Stimulated activated naive B cell treated with anti-CD40 and anti-IgM and Interleukin-4, amounts not matched to agents 10 μg/mL and 1 μg/mL and 100 μg/mL, for 72 hours (primary cell): ENCODE data around the gene ARHGAP9.

Experiments used
- ATAC-seq, 2 donors: fragments of 150-1000 bp; cut with Tn5 transposase; replicated peaks; 2 replicates each; pipeline ENCODE4 v1.10.0; 2021; ENCODE audit warnings: moderate library complexity in 1 of 2
- DNase-seq: peaks from one replicate; pipeline ENCODE4 v3.0.0; 2021
- H3K27ac Mint-ChIP-seq: one replicate; pipeline ENCODE4 v1.8.0; 2022; ENCODE audit warnings: mild to moderate bottlenecking, mixed read lengths
- H3K27me3 Mint-ChIP-seq, 2 donors: one replicate each; pipeline ENCODE4 v1.8.0; 2022; ENCODE audit warnings: mixed read lengths in 2 of 2
- H3K36me3 Mint-ChIP-seq, 2 donors: one replicate each; pipeline ENCODE4 v1.8.0; 2022; ENCODE audit warnings: mixed read lengths in 2 of 2, mild to moderate bottlenecking in 1 of 2
- H3K4me1 Mint-ChIP-seq, 2 donors: one replicate each; pipeline ENCODE4 v1.8.0; 2022; ENCODE audit warnings: mixed read lengths in 2 of 2, mild to moderate bottlenecking in 1 of 2
- H3K4me3 Mint-ChIP-seq, 2 donors: one replicate each; pipeline ENCODE4 v1.8.0; 2022; ENCODE audit warnings: mild to moderate bottlenecking in 2 of 2, mixed read lengths in 2 of 2, moderate library complexity in 1 of 2
- H3K9me3 Mint-ChIP-seq, 2 donors: one replicate each; pipeline ENCODE4 v1.8.0; 2022; ENCODE audit warnings: mixed read lengths in 2 of 2, mild to moderate bottlenecking in 1 of 2

The ARHGAP9 gene

DNA sequence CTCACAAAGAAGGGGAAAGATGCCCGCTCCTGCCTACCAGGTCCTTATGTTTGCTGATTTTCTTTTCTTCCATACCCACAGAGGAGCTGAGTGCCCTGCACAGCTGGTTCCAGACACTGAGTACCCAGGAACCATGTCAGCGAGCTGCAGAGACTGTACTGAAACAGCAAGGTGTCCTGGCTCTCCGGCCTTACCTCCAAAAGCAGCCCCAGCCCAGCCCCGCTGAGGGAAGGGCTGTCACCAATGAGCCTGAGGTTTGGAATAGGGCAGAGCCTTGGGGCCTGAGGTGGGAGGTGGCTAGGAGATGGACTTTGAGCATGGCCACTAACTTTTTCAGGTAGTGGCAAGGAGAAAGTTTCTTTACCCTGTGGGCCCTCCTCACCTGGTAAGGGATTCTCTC, 10.5 kb upstream of the ARHGAP9 start:
- DNase-seq: no peak
- peaks cover 37 to 46% of the 10 kb centered on the region in 2 donors for H3K36me3 Mint-ChIP-seq
- no peak overlapping the region for H3K4me3 Mint-ChIP-seq
- no peak overlapping the region for H3K27ac Mint-ChIP-seq
- H3K4me1 Mint-ChIP-seq: peaks cover 15 to 25% of the 10 kb centered on the region in 2 donors
- H3K27me3 Mint-ChIP-seq: no peaks in the 10 kb centered on the region
- no peak for ATAC-seq
- H3K9me3 Mint-ChIP-seq: no peaks in the 10 kb centered on the region

DNA sequence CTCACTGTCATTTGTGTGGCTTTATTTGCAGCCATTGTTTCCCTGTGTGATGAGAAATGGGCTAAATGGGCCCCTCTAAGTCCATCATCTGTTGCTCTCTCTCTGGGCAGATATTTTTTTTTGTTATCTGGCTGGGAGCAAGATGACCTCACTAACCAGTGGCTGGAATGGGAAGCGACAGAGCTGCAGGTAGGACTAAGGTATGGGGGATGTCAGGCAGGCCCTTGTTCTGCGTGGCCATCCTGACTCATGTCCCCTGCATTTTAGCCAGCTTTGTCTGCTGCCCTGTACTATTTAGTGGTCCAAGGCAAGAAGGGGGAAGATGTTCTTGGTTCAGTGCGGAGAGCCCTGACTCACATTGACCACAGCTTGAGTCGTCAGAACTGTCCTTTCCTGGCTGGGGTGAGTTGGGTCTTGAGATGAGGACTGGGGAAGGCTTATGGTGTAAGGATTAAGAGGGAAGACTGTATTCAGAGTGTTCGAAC, 9.5 kb upstream of the ARHGAP9 start:
- no peaks in the 10 kb centered on the region for H3K27me3 Mint-ChIP-seq
- H3K27ac Mint-ChIP-seq: peak overlapping the region; percentile 95
- H3K36me3 Mint-ChIP-seq: peaks cover 35 to 46% of the 10 kb centered on the region in 2 donors
- H3K4me1 Mint-ChIP-seq: peaks cover 15 to 25% of the 10 kb centered on the region in 2 donors
- peak overlapping the region; percentile 96 to 98 for H3K4me3 Mint-ChIP-seq
- DNase-seq (no peak), ATAC-seq (no peak)
- no peaks in the 10 kb centered on the region for H3K9me3 Mint-ChIP-seq

DNA sequence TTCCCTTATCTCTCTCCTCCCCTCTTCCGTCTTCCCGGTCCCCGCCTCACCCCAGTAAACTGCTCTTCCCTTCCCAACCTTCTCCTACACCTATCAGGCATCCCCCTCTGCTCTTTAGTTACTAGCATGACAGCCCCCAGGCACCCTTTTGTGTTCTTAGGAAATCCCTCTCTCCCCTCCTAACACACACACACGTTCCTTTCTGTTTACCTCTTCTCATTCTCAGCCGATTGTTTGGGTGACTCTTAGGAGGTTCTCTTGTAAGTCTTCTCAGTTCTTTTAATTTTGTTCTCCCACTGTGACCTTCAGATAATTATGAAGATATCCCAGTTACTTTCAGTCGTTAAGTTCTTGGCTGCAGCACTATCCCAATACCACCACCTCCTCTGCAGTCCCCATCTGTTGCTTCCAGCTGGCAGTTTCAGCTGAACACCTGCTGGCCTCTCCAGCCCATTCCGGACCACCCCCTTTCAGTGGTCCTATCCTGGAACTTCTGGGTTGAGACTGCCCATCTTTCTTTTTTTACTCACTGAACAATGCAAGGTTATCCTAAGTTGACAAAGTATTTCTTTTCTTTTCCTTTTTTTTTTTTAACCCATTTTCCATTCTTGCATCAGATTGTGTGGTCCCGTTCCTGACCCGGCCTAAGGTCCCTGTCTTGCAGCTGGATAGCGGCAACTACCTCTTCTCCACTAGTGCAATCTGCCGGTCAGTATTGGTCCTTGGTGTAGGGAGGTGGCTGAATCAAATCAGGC, 8.9 kb upstream of the ARHGAP9 start:
- Mint-ChIP-seq H3K36me3 (peaks cover 32 to 46% of the 10 kb centered on the region in 2 donors), H3K27me3 (no peaks in the 10 kb centered on the region)

DNA sequence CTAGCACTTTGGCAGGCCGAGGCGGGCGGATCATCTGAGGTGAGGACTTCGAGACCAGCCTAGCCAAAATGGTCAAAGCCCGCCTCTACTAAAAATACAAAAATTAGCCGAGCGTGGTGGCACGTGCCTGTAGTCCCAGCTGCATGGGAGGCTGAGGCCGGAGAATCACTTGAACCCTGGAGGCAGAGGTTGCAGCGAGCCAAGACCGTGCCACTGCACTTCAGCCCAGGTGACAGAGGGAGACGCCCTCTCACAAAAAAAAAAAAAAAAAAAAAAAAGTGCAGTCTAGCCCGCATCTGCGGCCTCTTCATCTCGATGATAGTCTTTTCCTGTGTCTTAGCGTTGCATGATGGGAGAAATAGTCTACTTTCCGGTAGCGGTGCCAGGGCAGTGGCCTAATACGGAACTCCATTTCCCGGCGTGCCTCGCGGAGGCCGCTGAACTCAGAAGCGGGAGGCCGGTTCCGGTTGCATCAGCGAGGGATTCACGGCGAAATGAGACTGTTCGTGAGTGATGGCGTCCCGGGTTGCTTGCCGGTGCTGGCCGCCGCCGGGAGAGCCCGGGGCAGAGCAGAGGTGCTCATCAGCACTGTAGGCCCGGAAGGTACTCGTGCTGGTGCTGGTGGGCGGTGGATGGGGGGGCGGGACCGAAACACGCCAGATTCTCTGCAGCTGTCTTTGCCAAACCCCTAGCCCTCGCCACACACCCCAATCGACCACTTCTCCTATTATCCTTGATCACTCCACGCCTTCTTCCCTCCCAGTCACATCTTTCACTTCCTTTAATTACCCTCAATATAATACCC, 8.1 kb upstream of the ARHGAP9 start, which contains the start of gene MARS1:
MARS1 (plus strand) TSS at position 472 of the 805 bp plus-strand sequence; CDS start at position 495, 23 bp downstream.
- H3K27ac Mint-ChIP-seq: peak within 1 kb of the TSS; percentile 95
- DNase-seq (peak; percentile 91), ATAC-seq (peak; percentile 99)
- H3K4me3 Mint-ChIP-seq: peak within 1 kb of the TSS; percentile 96 to 98
- peaks cover 18 to 33% of the 10 kb centered on the region in 2 donors for H3K4me1 Mint-ChIP-seq
- H3K36me3 Mint-ChIP-seq: peaks cover 30 to 43% of the 10 kb centered on the region in 2 donors
- no peaks in the 10 kb centered on the region for H3K27me3 Mint-ChIP-seq
- no peaks in the 10 kb centered on the region for H3K9me3 Mint-ChIP-seq

More for the DNA sequence above, 8.9 kb upstream of the ARHGAP9 start:
- no peaks in the 10 kb centered on the region for H3K9me3 Mint-ChIP-seq
- ATAC-seq (no peak), DNase-seq (no peak)
- H3K4me1 Mint-ChIP-seq: peaks cover 16 to 26% of the 10 kb centered on the region in 2 donors
- H3K27ac Mint-ChIP-seq: peak overlapping the region; percentile 95
- H3K4me3 Mint-ChIP-seq: peak overlapping the region; percentile 96 to 98

DNA sequence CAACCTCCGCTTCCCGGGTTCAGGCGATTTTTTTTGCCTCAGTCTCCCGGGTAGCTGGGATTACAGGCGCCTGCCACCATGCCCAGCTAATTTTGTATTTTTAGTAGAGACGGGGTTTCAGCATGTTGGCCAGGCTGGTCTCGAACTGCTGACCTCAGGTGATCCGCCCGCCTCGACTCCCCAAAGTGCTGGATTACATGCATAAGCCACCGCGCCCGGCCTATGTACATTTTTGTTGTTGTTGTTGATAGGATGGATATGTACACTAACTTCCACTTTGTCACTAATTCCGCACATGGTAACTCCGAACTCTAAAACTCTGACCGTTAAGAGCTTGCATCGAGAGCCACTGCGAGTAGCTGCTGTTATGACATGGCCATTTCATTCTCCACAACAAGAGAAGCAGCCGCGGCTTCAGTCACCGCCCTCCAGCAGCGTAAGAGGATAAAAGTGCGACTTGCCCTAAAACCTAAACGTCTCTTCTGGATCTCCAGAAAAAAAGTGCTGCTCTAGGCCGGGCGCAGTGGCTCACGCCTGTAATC, 7.5 kb upstream of the ARHGAP9 start:
- H3K4me1 Mint-ChIP-seq: peaks cover 18 to 33% of the 10 kb centered on the region in 2 donors
- H3K27me3 Mint-ChIP-seq: no peaks in the 10 kb centered on the region
- DNase-seq (no peak), ATAC-seq (no peak)
- H3K27ac Mint-ChIP-seq: peak overlapping the region; percentile 42
- no peaks in the 10 kb centered on the region for H3K9me3 Mint-ChIP-seq
- peak overlapping the region; percentile 96 to 98 for H3K4me3 Mint-ChIP-seq
- peaks cover 26 to 38% of the 10 kb centered on the region in 2 donors for H3K36me3 Mint-ChIP-seq

DNA sequence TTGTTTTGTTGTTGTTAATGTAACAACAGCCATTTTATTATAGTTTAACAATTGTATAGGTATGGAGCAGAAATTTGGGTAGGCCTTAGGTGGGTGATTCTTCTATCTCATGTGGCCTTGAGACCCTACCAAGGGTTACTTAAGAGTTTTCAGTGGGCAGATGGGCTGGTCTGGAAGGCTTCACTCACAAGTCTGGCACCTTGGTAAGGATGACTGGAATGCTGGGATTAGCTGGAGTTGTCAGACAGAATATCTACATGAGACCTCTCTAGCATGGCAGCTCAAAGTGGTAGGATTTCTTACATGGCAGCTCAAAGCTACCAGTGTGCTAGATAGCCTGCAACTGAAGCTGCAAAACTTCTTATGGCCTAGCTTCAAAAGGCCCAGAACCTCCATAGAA, 6.0 kb upstream of the ARHGAP9 start:
- no peak overlapping the region for H3K4me3 Mint-ChIP-seq
- DNase-seq (no peak), ATAC-seq (no peak)
- no peaks in the 10 kb centered on the region for H3K9me3 Mint-ChIP-seq
- no peak overlapping the region for H3K27ac Mint-ChIP-seq
- H3K36me3 Mint-ChIP-seq: peaks cover 16 to 36% of the 10 kb centered on the region in 2 donors
- peaks cover 26 to 39% of the 10 kb centered on the region in 2 donors for H3K4me1 Mint-ChIP-seq
- no peaks in the 10 kb centered on the region for H3K27me3 Mint-ChIP-seq

DNA sequence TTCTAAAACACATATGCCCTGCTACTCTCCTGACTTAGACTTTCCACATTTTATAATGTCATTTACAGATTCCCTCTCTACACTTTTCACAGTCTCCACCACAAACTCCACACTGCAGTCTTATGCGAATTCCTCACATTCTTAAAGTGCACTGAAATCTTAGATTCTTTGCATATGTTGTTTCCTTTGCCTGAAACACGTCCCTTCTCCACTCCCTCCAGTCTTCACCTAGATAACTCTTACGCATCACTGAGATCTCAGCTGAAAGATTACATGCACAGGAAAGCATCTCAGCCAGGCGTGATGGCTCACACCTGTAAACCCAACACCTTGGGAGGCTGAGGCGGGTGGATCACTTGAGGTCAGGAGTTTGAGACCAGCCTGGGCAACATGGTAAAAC, 3.8 kb upstream of the ARHGAP9 start:
- Mint-ChIP-seq H3K27me3 (no peaks in the 10 kb centered on the region), H3K9me3 (no peaks in the 10 kb centered on the region), H3K4me1 (peaks cover 38 to 50% of the 10 kb centered on the region in 2 donors), H3K4me3 (no peak overlapping the region), H3K36me3 (peaks cover 5 to 20% of the 10 kb centered on the region in 2 donors), H3K27ac (peak overlapping the region; percentile 1)
- DNase-seq (no peak), ATAC-seq (no peak)

DNA sequence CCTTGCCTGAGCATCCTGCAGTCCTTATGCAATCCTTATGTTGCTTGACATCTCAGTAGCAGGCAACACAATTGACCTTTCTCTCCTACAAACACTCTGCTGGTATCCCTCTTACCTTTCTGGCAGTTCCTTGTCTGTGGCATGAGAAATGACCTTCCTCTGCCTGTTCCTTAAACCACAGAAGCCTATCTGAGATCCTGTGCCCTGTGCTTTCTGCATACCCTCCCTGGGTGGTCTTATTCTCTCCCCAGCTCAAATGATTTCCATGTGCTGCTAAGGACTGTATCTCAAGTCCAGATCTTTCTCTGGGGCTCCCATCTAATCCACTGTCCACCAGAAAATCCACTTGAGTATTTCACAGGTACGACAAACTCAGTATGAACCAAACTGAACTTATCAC, 2.0 kb upstream of the ARHGAP9 start:
- Mint-ChIP-seq H3K27me3 (no peaks in the 10 kb centered on the region), H3K9me3 (no peaks in the 10 kb centered on the region), H3K36me3 (peaks cover 3 to 28% of the 10 kb centered on the region in 2 donors), H3K4me1 (peaks cover 44 to 60% of the 10 kb centered on the region in 2 donors), H3K4me3 (peak overlapping the region in 1 of 2 donors; percentile 31), H3K27ac (peak overlapping the region; percentile 100)
- DNase-seq (no peak), ATAC-seq (no peak)

DNA sequence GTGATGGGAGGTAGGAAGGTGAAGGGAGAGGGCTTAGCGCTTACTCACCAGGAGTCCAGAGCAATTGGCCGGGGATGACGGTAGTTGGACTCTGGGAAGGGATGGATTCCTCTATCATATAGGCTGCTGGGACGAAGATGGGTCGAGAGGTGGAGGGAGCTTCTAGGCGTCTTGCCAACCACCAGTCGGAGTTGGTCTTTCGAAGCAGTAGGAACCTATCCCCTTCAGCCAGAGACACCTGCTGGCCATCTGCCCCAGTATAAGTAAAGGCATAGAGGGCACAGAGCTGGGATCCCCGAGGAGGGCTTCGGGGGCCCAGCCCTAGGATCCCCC, 657 bp downstream of the ARHGAP9 start:
- Mint-ChIP-seq H3K27me3 (no peaks in the 10 kb centered on the region), H3K9me3 (no peaks in the 10 kb centered on the region), H3K36me3 (peaks cover 25 to 52% of the 10 kb centered on the region in 2 donors), H3K4me3 (peak overlapping the region; percentile 98), H3K27ac (peak overlapping the region; percentile 100), H3K4me1 (peaks cover 60 to 84% of the 10 kb centered on the region in 2 donors)
- DNase-seq: no peak
- no peak for ATAC-seq

DNA sequence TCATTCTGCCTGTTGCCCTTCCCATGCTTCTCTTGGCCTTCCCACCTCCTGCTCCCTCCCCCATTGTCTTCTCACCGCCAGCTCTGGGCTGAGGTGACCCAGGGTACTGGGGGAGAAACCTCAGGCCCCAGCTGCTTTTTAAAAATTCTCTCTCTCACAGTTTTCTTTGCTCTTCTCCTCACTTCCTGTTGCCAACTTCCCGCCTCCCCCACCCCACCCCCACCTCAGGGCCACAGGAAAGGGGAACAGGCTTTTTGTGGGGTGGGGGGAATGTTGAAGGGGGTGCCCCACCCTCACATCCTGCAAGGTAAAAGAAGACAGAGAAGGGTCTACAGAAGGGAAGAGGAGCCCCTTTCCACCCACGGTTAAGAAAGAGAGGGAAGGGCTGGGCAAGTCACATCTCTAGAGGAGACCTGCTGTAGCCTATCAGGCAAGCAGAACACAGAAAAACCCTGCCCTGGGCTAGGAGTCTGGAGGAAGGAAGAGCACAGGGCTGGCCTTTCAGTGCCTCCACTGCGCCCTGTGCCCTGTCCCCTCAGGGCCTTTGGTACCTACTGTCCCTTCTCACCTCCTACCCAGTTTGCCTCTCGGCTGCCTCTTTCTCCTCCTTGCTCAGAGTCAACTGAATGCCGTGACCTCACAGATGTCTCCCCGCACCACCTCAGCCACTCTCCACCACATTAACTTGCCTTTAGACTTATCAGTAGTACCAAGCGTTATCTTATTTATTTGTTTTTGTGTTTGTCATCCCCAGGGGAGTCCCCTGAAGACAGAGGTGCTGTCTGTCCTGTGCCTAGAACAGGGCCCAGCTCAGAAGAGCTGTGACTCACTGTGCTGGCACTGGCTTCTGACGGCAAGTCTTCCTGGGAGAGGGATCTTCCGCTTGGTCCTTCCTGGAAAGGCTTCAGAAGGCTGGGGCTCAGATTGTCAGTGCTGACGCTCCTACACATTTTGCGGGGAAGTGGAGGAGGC, 1.7 kb downstream of the ARHGAP9 start:
- ATAC-seq (peak; percentile 64), DNase-seq (peak; percentile 44)
- H3K4me3 Mint-ChIP-seq: peak overlapping the region; percentile 98
- H3K4me1 Mint-ChIP-seq: peaks cover 60 to 86% of the 10 kb centered on the region in 2 donors
- H3K27me3 Mint-ChIP-seq: no peaks in the 10 kb centered on the region
- H3K27ac Mint-ChIP-seq: peak overlapping the region; percentile 100
- no peaks in the 10 kb centered on the region for H3K9me3 Mint-ChIP-seq
- peaks cover 32 to 60% of the 10 kb centered on the region in 2 donors for H3K36me3 Mint-ChIP-seq

DNA sequence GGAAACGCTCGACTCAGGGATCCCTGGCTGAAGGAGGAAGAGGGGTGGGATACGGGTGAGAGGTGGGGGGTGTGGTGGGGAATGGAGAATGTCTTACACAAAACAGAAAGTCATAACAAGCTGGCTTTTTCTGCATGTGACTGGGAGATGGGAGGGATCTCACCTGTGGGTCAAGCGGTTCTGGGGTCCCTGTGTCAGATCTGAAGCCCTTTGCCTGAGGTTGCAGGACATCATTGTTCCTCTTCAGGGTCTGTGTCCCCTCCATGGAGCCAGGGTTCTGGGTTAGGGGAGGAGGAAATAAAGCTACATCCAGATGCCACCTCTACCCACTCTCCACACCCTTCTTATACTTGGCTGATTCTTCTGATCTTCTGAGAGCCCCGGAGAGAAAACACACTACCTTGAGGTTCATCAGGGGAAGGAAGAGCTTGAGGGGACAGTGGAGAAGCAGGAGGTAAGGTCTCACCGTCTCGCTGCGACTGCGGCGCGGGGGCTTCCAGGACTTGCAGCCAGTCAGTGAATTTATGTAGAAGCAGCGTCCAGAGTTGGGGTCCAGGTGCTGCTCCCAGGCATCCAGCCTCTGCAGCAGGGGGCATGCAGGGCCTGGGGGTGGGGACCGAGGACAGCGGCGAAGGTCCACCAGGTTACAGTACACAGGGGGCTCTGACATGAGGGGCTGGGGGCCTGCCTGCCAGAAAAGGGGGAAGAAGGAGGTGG, 2.5 kb downstream of the ARHGAP9 start:
- Mint-ChIP-seq H3K4me3 (peak overlapping the region; percentile 98), H3K27me3 (no peaks in the 10 kb centered on the region), H3K36me3 (peaks cover 39 to 66% of the 10 kb centered on the region in 2 donors), H3K27ac (peak overlapping the region; percentile 100), H3K9me3 (no peaks in the 10 kb centered on the region), H3K4me1 (peaks cover 61 to 91% of the 10 kb centered on the region in 2 donors)
- DNase-seq (no peak), ATAC-seq (peak in 1 of 2 donors; percentile 12)

DNA sequence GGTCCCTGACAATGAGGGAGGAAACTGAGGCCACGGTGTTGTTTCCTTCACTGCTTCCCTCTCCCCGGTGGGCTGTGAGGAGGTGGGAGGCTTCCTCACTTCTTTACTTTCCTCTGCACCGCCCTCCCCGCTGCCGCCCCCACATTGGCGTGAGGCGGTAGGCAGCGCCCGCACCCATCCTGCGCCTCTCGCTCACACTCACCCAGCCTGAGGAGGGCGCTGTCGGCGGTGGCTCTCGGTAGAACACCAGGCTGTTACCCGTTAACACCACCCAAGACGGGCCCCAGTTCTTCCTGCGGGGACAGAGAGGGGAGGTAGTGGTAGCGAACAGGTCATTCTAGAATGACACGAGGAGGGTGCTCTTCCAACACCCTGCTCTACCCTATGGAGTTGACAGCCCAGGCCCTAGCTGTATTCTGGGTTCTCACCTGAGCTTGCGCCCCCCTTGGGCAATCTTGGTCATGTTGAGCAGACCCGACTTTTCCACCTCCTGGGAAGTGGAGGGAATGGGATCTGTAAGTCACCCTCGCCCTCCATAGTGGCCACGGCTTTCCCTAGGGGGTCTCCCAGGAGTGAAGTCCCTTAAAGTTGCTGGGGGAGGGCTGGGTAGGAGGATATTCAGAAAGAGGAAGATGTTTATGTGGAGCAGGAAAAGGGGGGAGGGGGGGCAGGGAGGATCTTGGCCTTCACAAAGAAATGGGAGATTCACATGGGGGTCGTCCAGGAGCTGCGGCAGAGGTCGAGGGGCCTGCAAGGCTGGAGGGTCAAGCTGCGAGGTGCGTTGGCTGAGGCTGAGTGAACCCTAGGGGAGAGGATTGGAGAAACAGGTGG, 3.3 kb downstream of the ARHGAP9 start:
- DNase-seq (peak; percentile 69), ATAC-seq (peak; percentile 49 to 59)
- H3K4me3 Mint-ChIP-seq: peak overlapping the region; percentile 98
- peaks cover 44 to 71% of the 10 kb centered on the region in 2 donors for H3K36me3 Mint-ChIP-seq
- H3K27me3 Mint-ChIP-seq: no peaks in the 10 kb centered on the region
- peak overlapping the region; percentile 100 for H3K27ac Mint-ChIP-seq
- peaks cover 59 to 93% of the 10 kb centered on the region in 2 donors for H3K4me1 Mint-ChIP-seq
- no peaks in the 10 kb centered on the region for H3K9me3 Mint-ChIP-seq
